Lower leg skin (tissue), 3 donors: ENCODE results near the gene PRXL2B.

Source experiments
- CTCF ChIP-seq, 3 donors: fragments of 450-650 bp; IDR thresholded peaks; one replicate each; pipeline ENCODE4 v1.5.1; 2016; ENCODE audit warnings: antibody characterized with exemption in 3 of 3, mild to moderate bottlenecking in 3 of 3, moderate library complexity in 2 of 3
- POLR2A ChIP-seq, 2 donors: fragments of 450-650 bp; IDR thresholded peaks; one replicate each; pipeline ENCODE4 v1.6.1; 2016 to 2017; ENCODE audit warnings: antibody characterized with exemption in 2 of 2, mild to moderate bottlenecking in 1 of 2, moderate library complexity in 1 of 2

DNA sequence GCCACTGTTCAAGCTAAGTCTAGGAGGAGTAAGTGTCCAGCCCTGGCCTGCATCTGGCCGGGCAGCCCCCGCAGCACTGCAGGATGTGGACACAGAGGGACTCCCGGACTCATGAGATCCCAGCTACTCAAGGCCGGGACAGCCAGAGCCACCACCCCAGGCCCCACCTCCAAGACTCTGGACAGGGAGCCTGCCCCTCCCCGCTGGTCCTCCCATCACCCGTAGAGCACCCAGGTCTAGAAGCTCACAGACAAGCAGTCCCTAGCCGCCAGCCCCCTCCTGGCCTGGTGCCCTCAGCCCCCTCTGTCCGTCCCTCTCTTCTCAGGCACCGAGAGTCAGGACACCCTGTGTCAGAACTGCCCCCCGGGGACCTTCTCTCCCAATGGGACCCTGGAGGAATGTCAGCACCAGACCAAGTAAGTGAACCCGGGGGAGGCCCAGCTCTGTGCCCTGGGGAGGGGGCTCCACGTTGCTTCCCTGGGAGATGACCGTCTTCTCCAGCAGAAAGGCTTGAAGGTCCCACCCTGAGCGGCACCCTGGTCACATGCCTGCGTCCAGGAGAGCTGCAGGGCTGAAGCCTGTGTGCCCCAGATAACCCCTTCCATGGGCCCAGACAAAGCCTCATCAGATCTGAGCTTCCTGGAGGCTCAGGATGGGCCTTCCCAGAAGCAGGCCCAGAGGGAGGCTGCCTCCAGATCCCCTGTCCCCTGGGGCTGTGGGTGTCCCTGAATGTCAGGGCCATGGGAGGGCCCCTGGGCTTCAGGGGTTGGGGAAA is 26.1 kb upstream of the PRXL2B start:
- no peak for TF ChIP-seq CTCF (IDR thresholded peaks at IDR 0.05)
- TF ChIP-seq POLR2A (IDR thresholded peaks at IDR 0.05), result no peak
